Choroid plexus epithelial cell (primary cell): ENCODE data around the gene FRMD4B.

ENCODE experiments used
- DNase-seq: peaks from one replicate; pipeline ENCODE4 v3.0.0-alpha.2; 2010; ENCODE audit warnings: low read depth
- H3K4me3 ChIP-seq: 2 replicates; pipeline ENCODE4 v1.5.1; 2011; ENCODE audit warnings: low read depth, mild to moderate bottlenecking, control low read depth, low read length, moderate library complexity
- CTCF ChIP-seq: conservative IDR thresholded peaks from 2 replicates; pipeline ENCODE4 v1.5.1; 2011; ENCODE audit warnings: low read depth, mild to moderate bottlenecking, control low read depth, inconsistent platforms, low read length, moderate library complexity

The FRMD4B gene

GRCh38 chr3:69390771-69391170 is 4.9 kb upstream of the FRMD4B start:
- no peak overlapping the region for H3K4me3 ChIP-seq
- no peak for DNase-seq
- TF ChIP-seq CTCF = no peak

- no peak for TF ChIP-seq CTCF
- DNase-seq = no peak
- H3K4me3 ChIP-seq = no peak overlapping the region
These were observed 3.8 kb upstream of the FRMD4B start for GRCh38 chr3:69389520-69390248.

GRCh38 chr3:69388241-69388640 is 2.4 kb upstream of the FRMD4B start:
- TF ChIP-seq CTCF = no peak
- DNase-seq = no peak
- H3K4me3 ChIP-seq = no peak overlapping the region

GRCh38 chr3:69386556-69387385 is 883 bp upstream of the FRMD4B start:
- no peak overlapping the region for H3K4me3 ChIP-seq
- DNase-seq = no peak
- TF ChIP-seq CTCF = no peak

- TF ChIP-seq CTCF = no peak
- DNase-seq = no peak
- H3K4me3 ChIP-seq = no peak overlapping the region
These were observed 665 bp downstream of the FRMD4B start for GRCh38 chr3:69385123-69385722.

GRCh38 chr3:69384326-69384725 is 1.6 kb downstream of the FRMD4B start:
- DNase-seq = no peak
- no peak overlapping the region for H3K4me3 ChIP-seq
- TF ChIP-seq CTCF = no peak

- TF ChIP-seq CTCF = no peak
- H3K4me3 ChIP-seq = no peak overlapping the region
- DNase-seq = no peak
These were observed 6.2 kb downstream of the FRMD4B start for GRCh38 chr3:69379661-69380060.
